IMR-90 (cell line): ENCODE measurements around the gene OTOGL. TPM values are rescaled to one million over a fixed set of nuclear protein-coding genes. Genes with fewer than 3 reads are reported as not detected.
A peak's percentile ranks its signal among the peaks of the same experiment; 100 is the strongest.

ENCODE experiments used
- ATAC-seq: fragments of 200-7000 bp; cut with Tn5 transposase; 2 replicates; pipeline ENCODE4 v1.9.1; 2020; ENCODE audit warnings: low read depth, mild to moderate bottlenecking, moderate library complexity
- BruUV-seq: library from RNA; stranded (reverse); fragments of 400-500 nt; replicated peaks from 2 replicates; lab custom pipeline; 2021; lab: Mats Ljungman, UMichigan
- CTCF ChIA-PET: fragments of 300-600 bp; formaldehyde crosslinking; extraction: SDS; loops from one replicate; lab custom pipeline; 2021; ENCODE audit warnings: antibody characterized with exemption; lab: Yijun Ruan, JAX
- POLR2A ChIA-PET: fragments of 300-600 bp; sonication (Branson Sonifier 250); formaldehyde crosslinking; loops from one replicate; lab custom pipeline; 2022; ENCODE audit warnings: antibody characterized with exemption; ENCODE audit not compliant: unreplicated experiment; lab: Charles Lee
- DNase-seq: peaks from one replicate; pipeline ENCODE4 v3.0.0; 2013
- H2AFZ ChIP-seq: replicated peaks from 2 replicates; pipeline ENCODE3; 2013; ENCODE audit warnings: low read length, mild to moderate bottlenecking; ENCODE audit not compliant: poor library complexity
- H2AK5ac ChIP-seq: 2 replicates; pipeline ENCODE4 v1.6.1; 2013; ENCODE audit warnings: low read depth, low read length, inconsistent platforms
- H2AK9ac ChIP-seq: replicated peaks from 2 replicates; pipeline ENCODE3; 2013; ENCODE audit warnings: mild to moderate bottlenecking, low read depth, low read length, moderate library complexity; ENCODE audit not compliant: poor library complexity
- H2BK120ac ChIP-seq: 2 replicates; pipeline ENCODE4 v1.6.1; 2013; ENCODE audit warnings: low read depth, low read length, inconsistent platforms
- H2BK15ac ChIP-seq: 3 replicates; pipeline ENCODE4 v1.6.1; 2013; ENCODE audit warnings: low read depth, low read length, inconsistent platforms
- H2BK20ac ChIP-seq: 2 replicates; pipeline ENCODE4 v1.6.1; 2013; ENCODE audit warnings: low read depth, mild to moderate bottlenecking, inconsistent platforms, low read length, moderate library complexity
- H2BK5ac ChIP-seq: 2 replicates; pipeline ENCODE4 v1.6.1; 2013; ENCODE audit warnings: mild to moderate bottlenecking, low read depth, low read length, inconsistent platforms; ENCODE audit not compliant: poor library complexity, severe bottlenecking
- H3K14ac ChIP-seq: replicated peaks from 2 replicates; pipeline ENCODE4 v1.6.1; 2013; ENCODE audit warnings: low read depth, low read length, inconsistent platforms
- H3K18ac ChIP-seq: 2 replicates; pipeline ENCODE4 v1.6.1; 2013; ENCODE audit warnings: low read depth, low read length, control low read depth
- H3K23ac ChIP-seq: 2 replicates; pipeline ENCODE4 v1.6.1; 2013; ENCODE audit warnings: low read depth, low read length, inconsistent platforms
- H3K27ac ChIP-seq: 2 replicates; pipeline ENCODE4 v1.5.1; 2013; ENCODE audit warnings: mild to moderate bottlenecking, control low read depth, low read length; ENCODE audit not compliant: insufficient read depth
- H3K27me3 ChIP-seq: 2 replicates; pipeline ENCODE4 v1.6.1; 2013; ENCODE audit warnings: low read length; ENCODE audit not compliant: control insufficient read depth, insufficient read depth
- H3K36me3 ChIP-seq: 2 replicates; pipeline ENCODE4 v1.6.1; 2013; ENCODE audit warnings: low read length, mixed read lengths; ENCODE audit not compliant: control insufficient read depth, insufficient read depth
- H3K4ac ChIP-seq: 2 replicates; pipeline ENCODE4 v1.6.1; 2013; ENCODE audit warnings: low read depth, low read length, inconsistent platforms
- H3K4me1 ChIP-seq: 2 replicates; pipeline ENCODE4 v1.6.1; 2013; ENCODE audit warnings: low read length, mixed read lengths; ENCODE audit not compliant: control insufficient read depth, insufficient read depth
- H3K4me2 ChIP-seq: 2 replicates; pipeline ENCODE4 v1.6.1; 2013; ENCODE audit warnings: low read depth, mild to moderate bottlenecking, control low read depth, low read length, moderate library complexity
- H3K4me3 ChIP-seq: 2 replicates; pipeline ENCODE4 v1.5.1; 2013; ENCODE audit warnings: low read depth, mild to moderate bottlenecking, control low read depth, low read length, moderate library complexity; ENCODE audit not compliant: insufficient read depth
- H3K56ac ChIP-seq: 2 replicates; pipeline ENCODE4 v1.6.1; 2013; ENCODE audit warnings: low read length, inconsistent platforms; ENCODE audit not compliant: insufficient read depth; ENCODE audit errors: extremely low read depth
- H3K79me1 ChIP-seq, 2 experiments: 2 replicates each; pipeline ENCODE4 v1.6.1; 2013; ENCODE audit warnings: low read length in 2 of 2, inconsistent platforms in 1 of 2, low read depth in 1 of 2
- H3K9ac ChIP-seq: 2 replicates; pipeline ENCODE4 v1.6.1; 2013; ENCODE audit warnings: low read depth, low read length, control low read depth
- H3K9me1 ChIP-seq: 2 replicates; pipeline ENCODE4 v1.6.1; 2013; ENCODE audit warnings: low read length, inconsistent platforms; ENCODE audit not compliant: insufficient read depth
- H3K9me3 ChIP-seq: 2 replicates; pipeline ENCODE4 v1.6.1; 2013; ENCODE audit warnings: low read length; ENCODE audit not compliant: control insufficient read depth, insufficient read depth
- H4K20me1 ChIP-seq: 2 replicates; pipeline ENCODE4 v1.6.1; 2013; ENCODE audit warnings: low read length, inconsistent platforms; ENCODE audit not compliant: insufficient read depth
- H4K5ac ChIP-seq: 2 replicates; pipeline ENCODE4 v1.6.1; 2013; ENCODE audit warnings: mild to moderate bottlenecking, low read depth, low read length, control low read depth
- H4K8ac ChIP-seq, 2 experiments: 2 replicates each; pipeline ENCODE4 v1.6.1; 2013; ENCODE audit warnings: low read depth in 2 of 2, low read length in 2 of 2, control low read depth in 1 of 2, inconsistent platforms in 1 of 2
- H4K91ac ChIP-seq: 2 replicates; pipeline ENCODE4 v1.6.1; 2013; ENCODE audit warnings: low read depth, low read length, inconsistent platforms; ENCODE audit not compliant: insufficient read depth
- BHLHE40 ChIP-seq: fragments of 150-350 bp; IDR thresholded peaks from 2 replicates; pipeline ENCODE4 v1.6.1; 2016; ENCODE audit warnings: mild to moderate bottlenecking, low read depth, low read length
- CHD1 ChIP-seq: IDR thresholded peaks from 2 replicates; pipeline ENCODE4 v1.6.1; 2012; ENCODE audit warnings: low read depth, low read length, improper control_type of control experiment
- NFE2L2 ChIP-seq: fragments of 150-350 bp; IDR thresholded peaks from 2 replicates; pipeline ENCODE4 v1.6.1; 2016; ENCODE audit warnings: low read depth, mild to moderate bottlenecking, low read length
- RCOR1 ChIP-seq: IDR thresholded peaks from 2 replicates; pipeline ENCODE4 v1.6.1; 2012; ENCODE audit warnings: mild to moderate bottlenecking, low read length, improper control_type of control experiment; ENCODE audit not compliant: insufficient replicate concordance
- SMC3 ChIP-seq: fragments of 150-350 bp; IDR thresholded peaks from 2 replicates; pipeline ENCODE4 v1.6.1; 2016; ENCODE audit warnings: low read depth, mild to moderate bottlenecking, antibody characterized with exemption, low read length, moderate library complexity
- WGBS, 2 experiments: methylation state at CpG; one replicate each; pipeline versions ENCODE4 v1.1.5 to v1.1.7; 2013; ENCODE audit warnings: missing lambda C conversion rate in 2 of 2; ENCODE audit not compliant: insufficient read length in 1 of 2; ENCODE audit errors: extremely low coverage in 2 of 2; 5-methylcytosine and 5-hydroxymethylcytosine counted together
- dilution Hi-C: fragments of 300-500 bp; cut with HindIII; formaldehyde crosslinking; loops from one replicate; pipeline ENCODE4 v1.14.3; 2018; ENCODE audit warnings: low sequenced_read_pairs; ENCODE audit not compliant: unreplicated experiment
- in situ Hi-C: fragments of 300-500 bp; cut with MboI; formaldehyde crosslinking; loops from 3 replicates; pipeline ENCODE4 v1.14.3; 2019; ENCODE audit warnings: low sequenced_read_pairs, inconsistent platforms, mixed read lengths
- intact Hi-C: fragments of 100-400 bp; cut with micrococcal nuclease; formaldehyde crosslinking; loops from 2 replicates; pipeline ENCODE4 v1.10.0; 2022
- polyA plus RNA-seq, 3 experiments: library from polyadenylated mRNA; depleted of rRNA; stranded (reverse); fragments of >200 nt; gene quantifications; 2 replicates each; pipeline ENCODE4 v1.2.3, GENCODE V29; 2012; ENCODE audit warnings: low replicate concordance in 1 of 3
- total RNA-seq: library from RNA; depleted of rRNA; stranded (reverse); fragments of >200 nt; gene quantifications from 2 replicates; pipeline ENCODE4 v1.2.3, GENCODE V29; 2012
- TF ChIP-seq, protein P1 (sequence below): fragments of 150-350 bp; IDR thresholded peaks from 2 replicates; pipeline ENCODE4 v1.6.1; 2016; ENCODE audit warnings: low read depth, mild to moderate bottlenecking, low read length, moderate library complexity, borderline replicate concordance
- TF ChIP-seq, protein P2 (sequence below): fragments of 150-350 bp; IDR thresholded peaks from 2 replicates; pipeline ENCODE4 v1.6.1; 2017; ENCODE audit warnings: mild to moderate bottlenecking, antibody characterized with exemption, low read length, low read depth

Gene OTOGL
- total and polyA plus RNA-seq, 2 of the 4 experiments (the other 2 are of a cell fraction): 0.10 to 0.18 TPM

DNA sequence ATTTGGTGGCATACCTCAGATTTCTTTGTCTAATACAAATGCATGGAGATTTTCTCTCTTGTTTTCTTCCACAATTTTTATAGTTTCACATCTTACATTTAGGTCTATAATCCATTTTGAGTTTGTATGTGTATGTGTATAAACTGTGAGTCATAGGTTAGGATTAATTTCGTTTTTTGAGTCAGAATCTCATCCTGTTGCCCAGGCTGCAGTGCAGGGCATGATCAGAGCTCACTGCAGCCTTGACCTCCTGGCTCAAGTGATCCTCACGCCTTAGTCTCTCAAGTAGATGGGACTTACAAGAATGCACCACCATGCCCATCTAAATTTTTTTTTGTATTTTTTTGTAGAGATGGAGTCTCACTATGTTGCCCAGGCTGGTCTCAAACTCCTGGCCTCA, 71.6 kb downstream of the OTOGL start:
- TF ChIP-seq RCOR1 (no peak), CHD1 (no peak), NFE2L2 (no peak), SMC3 (no peak), BHLHE40 (no peak)
- TF ChIP-seq, protein P1, sequence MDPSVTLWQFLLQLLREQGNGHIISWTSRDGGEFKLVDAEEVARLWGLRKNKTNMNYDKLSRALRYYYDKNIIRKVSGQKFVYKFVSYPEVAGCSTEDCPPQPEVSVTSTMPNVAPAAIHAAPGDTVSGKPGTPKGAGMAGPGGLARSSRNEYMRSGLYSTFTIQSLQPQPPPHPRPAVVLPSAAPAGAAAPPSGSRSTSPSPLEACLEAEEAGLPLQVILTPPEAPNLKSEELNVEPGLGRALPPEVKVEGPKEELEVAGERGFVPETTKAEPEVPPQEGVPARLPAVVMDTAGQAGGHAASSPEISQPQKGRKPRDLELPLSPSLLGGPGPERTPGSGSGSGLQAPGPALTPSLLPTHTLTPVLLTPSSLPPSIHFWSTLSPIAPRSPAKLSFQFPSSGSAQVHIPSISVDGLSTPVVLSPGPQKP: no peak
- TF ChIP-seq, protein P2, sequence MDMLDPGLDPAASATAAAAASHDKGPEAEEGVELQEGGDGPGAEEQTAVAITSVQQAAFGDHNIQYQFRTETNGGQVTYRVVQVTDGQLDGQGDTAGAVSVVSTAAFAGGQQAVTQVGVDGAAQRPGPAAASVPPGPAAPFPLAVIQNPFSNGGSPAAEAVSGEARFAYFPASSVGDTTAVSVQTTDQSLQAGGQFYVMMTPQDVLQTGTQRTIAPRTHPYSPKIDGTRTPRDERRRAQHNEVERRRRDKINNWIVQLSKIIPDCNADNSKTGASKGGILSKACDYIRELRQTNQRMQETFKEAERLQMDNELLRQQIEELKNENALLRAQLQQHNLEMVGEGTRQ: no peak
- in situ Hi-C loops (no loop called here), dilution Hi-C loops (no loop called here), intact Hi-C loops (no loop called here)
- Histone ChIP-seq H3K36me3 (no peaks in the 10 kb centered on the region), H3K23ac (no peak overlapping the region), H3K4ac (no peak overlapping the region), H2BK15ac (no peak overlapping the region), H4K5ac (no peak overlapping the region), H2BK120ac (no peak overlapping the region), H3K4me1 (no peaks in the 10 kb centered on the region), H3K4me3 (no peak overlapping the region), H2AK9ac (no peak overlapping the region), H3K27ac (no peak overlapping the region), H3K14ac (no peak overlapping the region), H3K18ac (no peak overlapping the region), H3K9me1 (no peaks in the 10 kb centered on the region; the same call in 1 of the 2 replicates), H2BK5ac (no peak overlapping the region), H3K27me3 (no peaks in the 10 kb centered on the region), H4K20me1 (no peaks in the 10 kb centered on the region), H2AK5ac (no peak overlapping the region), H3K9me3 (no peaks in the 10 kb centered on the region), H3K4me2 (no peak overlapping the region), H2BK20ac (no peak overlapping the region), H4K8ac (no peak overlapping the region), H4K91ac (no peak overlapping the region), H3K56ac (no peak overlapping the region), H2AFZ (no peak overlapping the region), H3K79me1 (no peaks in the 10 kb centered on the region), H3K9ac (no peak overlapping the region)
- ChIA-PET POLR2A (no interaction called here), CTCF (no interaction called here)
- DNase-seq: peak; percentile 28
- no TSS peak for BruUV-seq
- 0 out of 2 replicates have a peak, but pooled peaks have one; percentile 35 for ATAC-seq
- WGBS, 2 experiments: no CpG with 5 or more reads among the region's 2 CpGs
